ENCODE data around the gene ARMH3. TPM values are rescaled to one million over a fixed set of nuclear protein-coding genes. Genes with fewer than 3 reads are reported as not detected.

ARMH3 gene
- total RNA-seq, 1 donor from 2014 or later, result 48.1 TPM

DNA sequence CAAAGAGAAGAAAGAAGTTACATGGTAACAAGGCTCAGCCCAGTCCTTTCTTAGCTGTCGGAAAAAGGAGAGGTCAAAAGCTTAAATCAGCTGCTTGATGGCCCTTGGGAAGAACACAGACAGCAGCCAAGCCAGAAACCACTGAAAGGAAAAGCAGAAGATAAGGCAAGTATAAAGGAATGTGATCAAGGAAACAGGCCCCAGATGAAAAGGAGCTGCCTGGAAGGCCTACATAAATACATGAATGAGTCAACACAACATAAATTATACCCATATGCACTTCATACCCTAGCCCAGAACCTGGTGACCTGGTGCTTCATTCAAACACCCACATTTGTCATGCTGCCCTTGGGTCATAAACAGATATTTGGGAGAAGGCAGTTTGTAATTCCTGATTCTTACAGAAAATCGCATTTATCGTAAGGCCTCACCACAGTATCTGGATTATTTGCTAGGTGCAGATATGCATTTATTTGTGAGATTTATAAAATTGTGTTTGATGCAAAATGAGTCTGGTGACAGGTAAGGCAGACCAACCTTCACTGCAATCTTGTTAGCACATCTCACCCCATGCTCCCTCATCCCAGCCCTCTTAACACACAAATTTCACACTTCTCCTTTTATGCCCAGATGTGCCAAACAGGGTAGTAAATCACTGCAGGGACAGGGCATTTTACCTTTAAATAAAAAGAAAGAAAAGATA lies 117.5 kb downstream of the ARMH3 start:
- peaks cover 1% of the 10 kb centered on the region for H3K27me3 Mint-ChIP-seq (ENCODE audit: unreplicated experiment)
- H3K27ac Mint-ChIP-seq (ENCODE audit: unreplicated experiment), result no peak overlapping the region
- no peak for DNase-seq
- H3K9me3 Mint-ChIP-seq (ENCODE audit: unreplicated experiment), result no peaks in the 10 kb centered on the region
- no peak overlapping the region for H3K4me3 Mint-ChIP-seq (ENCODE audit: unreplicated experiment)
- TF ChIP-seq CTCF (IDR thresholded peaks at IDR 0.05; ENCODE audit: partially characterized antibody, unreplicated experiment), result no peak
- peaks cover 7% of the 10 kb centered on the region for H3K36me3 Mint-ChIP-seq (ENCODE audit: unreplicated experiment)
- H3K4me1 Mint-ChIP-seq (ENCODE audit: low read depth, unreplicated experiment), result no peaks in the 10 kb centered on the region

DNA sequence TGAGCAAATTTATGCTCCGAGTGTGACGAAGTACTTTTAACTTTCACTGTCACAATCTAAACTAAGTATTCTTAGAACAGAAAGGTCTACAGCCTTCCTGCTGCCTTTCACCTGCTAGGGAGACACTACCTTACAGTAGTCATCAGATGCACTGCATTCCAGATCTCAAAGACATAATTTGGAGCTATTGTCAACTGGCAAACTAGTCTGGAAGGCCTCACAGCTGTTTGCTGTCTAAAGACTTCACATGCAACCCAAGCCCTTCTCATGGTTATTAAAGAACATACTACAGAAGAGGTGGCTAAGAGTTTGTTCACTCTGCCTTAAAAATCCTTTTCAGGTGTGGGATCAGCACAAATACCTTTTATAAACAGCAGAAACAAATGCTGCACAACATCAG lies 120.5 kb downstream of the ARMH3 start:
- no peak for TF ChIP-seq CTCF (IDR thresholded peaks at IDR 0.05; ENCODE audit: partially characterized antibody, unreplicated experiment)
- H3K27me3 Mint-ChIP-seq (ENCODE audit: unreplicated experiment), result peaks cover 1% of the 10 kb centered on the region
- no peak overlapping the region for H3K27ac Mint-ChIP-seq (ENCODE audit: unreplicated experiment)
- no peak for DNase-seq
- no peak overlapping the region for H3K4me3 Mint-ChIP-seq (ENCODE audit: unreplicated experiment)
- H3K9me3 Mint-ChIP-seq (ENCODE audit: unreplicated experiment), result no peaks in the 10 kb centered on the region
- no peaks in the 10 kb centered on the region for H3K4me1 Mint-ChIP-seq (ENCODE audit: low read depth, unreplicated experiment)
- no peaks in the 10 kb centered on the region for H3K36me3 Mint-ChIP-seq (ENCODE audit: unreplicated experiment)

DNA sequence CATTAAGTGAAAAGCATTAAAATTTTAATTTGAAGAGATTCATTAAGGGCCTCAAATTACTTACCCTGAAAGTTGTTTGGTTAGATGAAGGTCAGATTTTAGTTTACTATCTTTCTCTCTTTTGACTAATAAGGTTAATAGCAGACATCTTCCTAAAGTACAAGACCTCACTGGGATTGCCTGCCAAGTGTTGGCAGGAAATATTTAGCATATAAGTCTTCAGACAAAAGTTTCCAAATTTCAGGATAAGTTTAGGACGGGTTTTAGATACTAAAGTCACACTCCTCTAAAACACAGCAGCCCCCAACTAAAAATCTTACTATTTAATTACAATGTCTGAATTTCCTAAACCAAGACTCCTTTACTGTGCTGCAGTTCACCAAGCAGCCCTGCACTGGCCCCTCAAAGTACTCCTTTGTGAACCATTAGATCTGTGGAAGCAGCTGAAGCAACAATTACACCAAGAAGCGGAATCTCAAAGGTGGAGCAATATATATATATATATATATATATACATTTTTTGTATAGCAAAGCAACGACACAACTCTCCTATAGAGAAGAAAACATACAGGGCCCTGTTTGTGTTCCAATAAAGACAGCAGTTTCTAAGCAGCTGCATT lies 121.2 kb downstream of the ARMH3 start:
- Mint-ChIP-seq H3K27ac (ENCODE audit: unreplicated experiment) (no peak overlapping the region), H3K27me3 (ENCODE audit: unreplicated experiment) (peaks cover 1% of the 10 kb centered on the region), H3K9me3 (ENCODE audit: unreplicated experiment) (no peaks in the 10 kb centered on the region), H3K36me3 (ENCODE audit: unreplicated experiment) (no peaks in the 10 kb centered on the region), H3K4me1 (ENCODE audit: low read depth, unreplicated experiment) (no peaks in the 10 kb centered on the region), H3K4me3 (ENCODE audit: unreplicated experiment) (no peak overlapping the region)
- DNase-seq, result no peak
- TF ChIP-seq CTCF (IDR thresholded peaks at IDR 0.05; ENCODE audit: partially characterized antibody, unreplicated experiment), result no peak

GRCh38 chr10:101933976-101934375 lies 122.0 kb downstream of the ARMH3 start:
- no peaks in the 10 kb centered on the region for H3K9me3 Mint-ChIP-seq (ENCODE audit: unreplicated experiment)
- no peaks in the 10 kb centered on the region for H3K27me3 Mint-ChIP-seq (ENCODE audit: unreplicated experiment)
- TF ChIP-seq CTCF (IDR thresholded peaks at IDR 0.05; ENCODE audit: partially characterized antibody, unreplicated experiment), result no peak
- H3K4me1 Mint-ChIP-seq (ENCODE audit: low read depth, unreplicated experiment), result no peaks in the 10 kb centered on the region
- H3K4me3 Mint-ChIP-seq (ENCODE audit: unreplicated experiment), result no peak overlapping the region
- DNase-seq, result no peak
- H3K36me3 Mint-ChIP-seq (ENCODE audit: unreplicated experiment), result no peaks in the 10 kb centered on the region
- no peak overlapping the region for H3K27ac Mint-ChIP-seq (ENCODE audit: unreplicated experiment)

DNA sequence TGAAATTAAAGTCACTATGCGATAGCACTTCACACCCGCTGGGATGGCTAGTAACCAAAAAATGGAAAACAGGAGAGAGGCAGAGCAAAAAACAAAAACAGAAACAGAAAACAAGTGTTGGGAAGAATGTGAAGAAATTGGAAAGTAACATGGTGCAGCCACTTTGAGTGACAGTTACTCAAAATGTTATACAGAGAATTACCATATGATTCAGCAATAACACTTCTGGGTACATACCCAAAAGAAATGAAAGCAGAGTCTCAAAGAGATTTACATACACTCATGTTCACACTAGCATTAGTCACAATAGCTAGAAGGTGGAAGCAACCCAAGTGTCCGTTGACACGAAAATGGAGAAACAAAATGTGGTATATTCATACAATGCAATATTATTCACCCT lies 123.8 kb downstream of the ARMH3 start:
- no peaks in the 10 kb centered on the region for H3K4me1 Mint-ChIP-seq (ENCODE audit: low read depth, unreplicated experiment)
- H3K36me3 Mint-ChIP-seq (ENCODE audit: unreplicated experiment), result no peaks in the 10 kb centered on the region
- no peaks in the 10 kb centered on the region for H3K27me3 Mint-ChIP-seq (ENCODE audit: unreplicated experiment)
- DNase-seq, result no peak
- H3K9me3 Mint-ChIP-seq (ENCODE audit: unreplicated experiment), result peaks cover 2% of the 10 kb centered on the region
- no peak overlapping the region for H3K4me3 Mint-ChIP-seq (ENCODE audit: unreplicated experiment)
- no peak for TF ChIP-seq CTCF (IDR thresholded peaks at IDR 0.05; ENCODE audit: partially characterized antibody, unreplicated experiment)
- no peak overlapping the region for H3K27ac Mint-ChIP-seq (ENCODE audit: unreplicated experiment)
